Uterus (tissue), 4 donors: ENCODE results near the gene ADGRD2. TPM values are rescaled to one million over a fixed set of nuclear protein-coding genes. Genes with fewer than 3 reads are reported as not detected.

Experiments used
- DNase-seq, 2 donors: peaks; one replicate each; pipeline ENCODE4 v3.0.0-alpha.2; 2019 to 2020
- H3K27ac ChIP-seq, 2 donors: fragments of 200-600 bp; sonication (generic); 1 replicate in 1 of 2; 2 replicates in 1 of 2; pipeline ENCODE4 v1.5.1; 2016 to 2018
- H3K27me3 ChIP-seq, 2 donors: fragments of 200-600 bp; sonication (generic); one replicate each; pipeline ENCODE4 v1.5.1; 2018 to 2019; ENCODE audit warnings: control low read depth in 1 of 2
- H3K36me3 ChIP-seq, 2 donors: fragments of 200-600 bp; sonication (generic); one replicate each; pipeline ENCODE4 v1.5.1; 2019; ENCODE audit warnings: control low read depth in 1 of 2
- H3K4me1 ChIP-seq, 2 donors: fragments of 200-600 bp; sonication (generic); one replicate each; pipeline ENCODE4 v1.5.1; 2018 to 2019; ENCODE audit warnings: control low read depth in 1 of 2
- H3K4me3 ChIP-seq, 2 donors: fragments of 200-600 bp; sonication (generic); 1 replicate in 1 of 2; 2 replicates in 1 of 2; pipeline ENCODE4 v1.5.1; 2018 to 2019; ENCODE audit warnings: mild to moderate bottlenecking in 1 of 2
- H3K9me3 ChIP-seq, 2 donors: fragments of 200-600 bp; sonication (generic); one replicate each; pipeline ENCODE4 v1.5.1; 2019; ENCODE audit warnings: control low read depth in 1 of 2
- CTCF ChIP-seq, 4 experiments: fragments of 200-600 bp in 2 of 4; fragments of 450-650 bp in 2 of 4; sonication (generic) in 2 of 4; IDR thresholded peaks; one replicate each; pipeline ENCODE4 v1.5.1; 2016 to 2019; ENCODE audit warnings: antibody characterized with exemption in 4 of 4, mild to moderate bottlenecking in 2 of 4, moderate library complexity in 1 of 4
- POLR2A ChIP-seq, 2 donors: fragments of 450-650 bp; IDR thresholded peaks; one replicate each; pipeline ENCODE4 v1.6.1; 2016; ENCODE audit warnings: antibody characterized with exemption in 2 of 2, mild to moderate bottlenecking in 1 of 2, moderate library complexity in 1 of 2
- intact Hi-C: fragments of 100-400 bp; cut with DNase I; formaldehyde crosslinking; loops from one replicate; pipeline ENCODE4 v1.15.1; 2023; ENCODE audit warnings: low total_unique reads
- total RNA-seq, 4 donors: library from RNA; depleted of rRNA in 3 of 4; stranded (reverse); fragments of >200 nt in 3 of 4; gene quantifications; one replicate each; pipeline versions ENCODE4 v1.1.0 to v1.2.4, GENCODE V29; 2014 to 2023
- donor health status: DM: yes; HTN: yes; CAD: no.

The ADGRD2 gene
- total RNA-seq, 4 donors from 2014 or later: 0.76 TPM; not detected in 3

GRCh38 chr9:124453586-124454191, 3.4 kb downstream of the ADGRD2 start:
- H3K4me1 ChIP-seq: no peaks in the 10 kb centered on the region
- no peak overlapping the region for H3K27ac ChIP-seq
- peaks cover 0 to 19% of the 10 kb centered on the region in 2 donors for H3K27me3 ChIP-seq
- TF ChIP-seq CTCF (IDR thresholded peaks at IDR 0.05): no peak
- TF ChIP-seq POLR2A (IDR thresholded peaks at IDR 0.05): no peak
- no peaks in the 10 kb centered on the region for H3K36me3 ChIP-seq
- H3K4me3 ChIP-seq: no peak overlapping the region
- DNase-seq: no peak
- H3K9me3 ChIP-seq: no peaks in the 10 kb centered on the region
- intact Hi-C loops: no loop called here

DNA sequence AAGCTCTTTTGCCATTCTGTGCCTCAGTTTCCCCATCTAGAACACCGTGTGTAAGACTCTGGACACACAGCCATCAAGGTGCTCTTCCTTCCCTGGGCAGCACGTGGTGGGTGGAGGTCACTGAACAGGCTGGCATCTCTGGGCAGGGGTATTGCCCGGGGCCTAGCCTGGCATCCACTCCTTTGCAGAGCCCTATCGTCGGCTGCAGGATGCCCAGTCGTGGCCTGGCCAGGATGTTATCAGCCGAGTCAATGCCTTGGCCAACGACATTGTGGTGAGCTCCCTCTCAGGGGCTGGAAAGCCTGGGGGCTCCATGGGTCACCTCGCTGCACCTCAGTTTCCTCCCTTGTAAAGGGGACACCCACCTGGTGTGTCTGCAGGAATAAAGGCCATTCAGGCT, 4.0 kb downstream of the ADGRD2 start:
- no peak overlapping the region for H3K27ac ChIP-seq
- no peaks in the 10 kb centered on the region for H3K9me3 ChIP-seq
- no peak for DNase-seq
- H3K4me1 ChIP-seq: no peaks in the 10 kb centered on the region
- peaks cover 0 to 19% of the 10 kb centered on the region in 2 donors for H3K27me3 ChIP-seq
- H3K4me3 ChIP-seq: no peak overlapping the region
- TF ChIP-seq CTCF (IDR thresholded peaks at IDR 0.05) (no peak), POLR2A (IDR thresholded peaks at IDR 0.05) (no peak)
- intact Hi-C loops: no loop called here
- no peaks in the 10 kb centered on the region for H3K36me3 ChIP-seq

DNA sequence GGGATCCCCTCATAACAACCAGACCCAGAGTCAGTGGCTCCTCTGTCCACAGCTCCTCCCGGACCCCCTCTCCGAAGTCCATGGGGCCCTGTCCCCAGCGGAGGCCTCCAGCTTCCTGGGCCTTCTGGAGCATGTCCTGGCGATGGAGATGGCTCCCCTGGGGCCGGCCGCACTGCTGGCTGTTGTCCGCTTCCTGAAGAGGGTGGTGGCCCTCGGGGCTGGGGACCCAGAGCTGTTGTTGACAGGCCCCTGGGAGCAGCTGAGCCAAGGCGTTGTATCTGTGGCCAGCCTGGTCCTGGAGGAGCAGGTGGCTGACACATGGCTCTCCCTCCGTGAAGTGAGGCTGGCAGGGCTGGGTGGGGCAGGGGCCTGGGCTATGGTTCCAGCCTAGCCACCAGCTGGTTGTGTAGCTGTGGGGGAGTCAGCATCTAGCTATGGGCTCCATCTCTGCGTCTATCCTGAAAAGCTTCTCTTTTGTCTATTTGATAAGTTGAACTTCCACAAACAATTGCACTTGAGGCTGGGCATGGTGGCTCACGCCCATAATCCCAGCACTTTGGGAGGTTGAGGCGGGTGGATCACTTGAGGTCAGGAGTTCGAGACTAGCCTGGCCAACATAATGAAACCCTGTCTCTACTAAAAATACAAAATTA, 4.7 kb downstream of the ADGRD2 start:
- DNase-seq: no peak
- H3K36me3 ChIP-seq: no peaks in the 10 kb centered on the region
- H3K27ac ChIP-seq: no peak overlapping the region
- intact Hi-C loops: no loop called here
- no peak for TF ChIP-seq CTCF (IDR thresholded peaks at IDR 0.05)
- no peak for TF ChIP-seq POLR2A (IDR thresholded peaks at IDR 0.05)
- no peak overlapping the region for H3K4me3 ChIP-seq
- H3K9me3 ChIP-seq: no peaks in the 10 kb centered on the region
- H3K27me3 ChIP-seq: peaks cover 0 to 19% of the 10 kb centered on the region in 2 donors
- H3K4me1 ChIP-seq: no peaks in the 10 kb centered on the region

DNA sequence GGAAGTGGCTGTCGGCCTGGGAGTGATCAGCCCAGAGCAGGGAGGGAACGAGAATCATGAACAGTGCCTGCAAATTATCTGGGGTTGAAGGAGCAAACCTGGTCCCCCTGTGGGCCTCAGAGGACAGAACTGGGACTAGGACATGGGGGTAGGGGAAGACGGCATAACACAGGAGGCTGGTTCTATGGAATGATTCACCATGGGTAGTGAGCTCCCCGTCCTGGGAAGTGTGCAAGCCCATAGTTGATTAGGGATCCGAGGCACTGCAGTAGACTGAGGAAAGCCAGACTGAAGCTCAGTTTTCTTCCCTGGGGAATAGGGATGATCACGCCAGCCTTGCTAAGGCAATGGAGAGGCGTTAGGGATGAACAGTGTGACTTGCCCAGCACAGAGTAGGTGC, 5.6 kb downstream of the ADGRD2 start:
- Histone ChIP-seq H3K9me3 (no peaks in the 10 kb centered on the region), H3K4me3 (no peak overlapping the region), H3K36me3 (no peaks in the 10 kb centered on the region), H3K27ac (no peak overlapping the region), H3K4me1 (no peaks in the 10 kb centered on the region), H3K27me3 (peaks cover 0 to 19% of the 10 kb centered on the region in 2 donors)
- TF ChIP-seq CTCF (IDR thresholded peaks at IDR 0.05): no peak
- TF ChIP-seq POLR2A (IDR thresholded peaks at IDR 0.05): no peak
- intact Hi-C loops: no loop called here
- DNase-seq: no peak

DNA sequence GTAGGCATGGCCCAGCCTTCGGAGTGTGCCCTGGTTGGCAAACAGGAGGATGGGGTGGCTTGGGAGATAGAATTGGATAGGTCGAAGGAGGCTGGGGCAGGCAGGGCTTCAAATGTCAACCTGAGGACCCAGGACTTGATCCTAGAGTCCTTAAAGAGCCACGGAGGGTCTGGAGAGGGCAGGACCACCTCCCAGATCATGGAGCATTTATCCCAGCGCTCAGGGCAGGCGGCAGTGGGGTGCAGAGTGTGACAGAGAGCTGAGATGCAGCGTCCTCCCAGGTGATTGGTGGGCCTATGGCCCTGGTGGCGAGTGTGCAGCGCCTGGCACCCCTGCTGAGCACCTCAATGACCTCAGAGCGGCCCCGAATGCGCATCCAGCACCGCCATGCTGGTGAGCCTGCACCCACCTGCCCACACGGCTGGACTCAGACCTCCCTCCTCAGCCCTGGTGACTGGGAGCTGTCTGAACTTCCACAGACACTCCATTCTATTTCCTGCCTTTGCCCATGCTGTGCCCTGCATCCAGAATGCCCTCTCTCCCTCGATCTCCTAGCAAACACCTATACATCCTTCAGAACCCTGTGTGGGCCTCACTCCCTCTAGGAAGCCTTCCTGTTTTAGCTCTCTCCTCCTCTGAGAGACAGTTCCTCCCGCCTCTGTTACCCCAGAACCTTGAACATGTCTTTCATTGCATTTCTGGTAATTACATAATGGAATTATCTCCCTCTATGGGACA, 6.3 kb downstream of the ADGRD2 start:
- Histone ChIP-seq H3K36me3 (no peaks in the 10 kb centered on the region), H3K9me3 (no peaks in the 10 kb centered on the region), H3K27ac (no peak overlapping the region), H3K27me3 (peaks cover 0 to 14% of the 10 kb centered on the region in 2 donors), H3K4me3 (no peak overlapping the region), H3K4me1 (no peaks in the 10 kb centered on the region)
- no peak for DNase-seq
- TF ChIP-seq CTCF (IDR thresholded peaks at IDR 0.05) (no peak), POLR2A (IDR thresholded peaks at IDR 0.05) (no peak)
- intact Hi-C loops: no loop called here
